Uterus (tissue), 4 donors: ENCODE data around the gene CLPSL1. TPM values are rescaled to one million over a fixed set of nuclear protein-coding genes. Genes with fewer than 3 reads are reported as not detected.

Source experiments
- DNase-seq, 2 donors: peaks; one replicate each; pipeline ENCODE4 v3.0.0-alpha.2; 2019 to 2020
- H3K27ac ChIP-seq, 2 donors: fragments of 200-600 bp; sonication (generic); 1 replicate in 1 of 2; 2 replicates in 1 of 2; pipeline ENCODE4 v1.5.1; 2016 to 2018
- H3K27me3 ChIP-seq, 2 donors: fragments of 200-600 bp; sonication (generic); one replicate each; pipeline ENCODE4 v1.5.1; 2018 to 2019; ENCODE audit warnings: control low read depth in 1 of 2
- H3K36me3 ChIP-seq, 2 donors: fragments of 200-600 bp; sonication (generic); one replicate each; pipeline ENCODE4 v1.5.1; 2019; ENCODE audit warnings: control low read depth in 1 of 2
- H3K4me1 ChIP-seq, 2 donors: fragments of 200-600 bp; sonication (generic); one replicate each; pipeline ENCODE4 v1.5.1; 2018 to 2019; ENCODE audit warnings: control low read depth in 1 of 2
- H3K4me3 ChIP-seq, 2 donors: fragments of 200-600 bp; sonication (generic); 1 replicate in 1 of 2; 2 replicates in 1 of 2; pipeline ENCODE4 v1.5.1; 2018 to 2019; ENCODE audit warnings: mild to moderate bottlenecking in 1 of 2
- H3K9me3 ChIP-seq, 2 donors: fragments of 200-600 bp; sonication (generic); one replicate each; pipeline ENCODE4 v1.5.1; 2019; ENCODE audit warnings: control low read depth in 1 of 2
- CTCF ChIP-seq, 4 experiments: fragments of 200-600 bp in 2 of 4; fragments of 450-650 bp in 2 of 4; sonication (generic) in 2 of 4; IDR thresholded peaks; one replicate each; pipeline ENCODE4 v1.5.1; 2016 to 2019; ENCODE audit warnings: antibody characterized with exemption in 4 of 4, mild to moderate bottlenecking in 2 of 4, moderate library complexity in 1 of 4
- POLR2A ChIP-seq, 2 donors: fragments of 450-650 bp; IDR thresholded peaks; one replicate each; pipeline ENCODE4 v1.6.1; 2016; ENCODE audit warnings: antibody characterized with exemption in 2 of 2, mild to moderate bottlenecking in 1 of 2, moderate library complexity in 1 of 2
- intact Hi-C: fragments of 100-400 bp; cut with DNase I; formaldehyde crosslinking; loops from one replicate; pipeline ENCODE4 v1.15.1; 2023; ENCODE audit warnings: low total_unique reads
- total RNA-seq, 4 donors: library from RNA; depleted of rRNA in 3 of 4; stranded (reverse); fragments of >200 nt in 3 of 4; gene quantifications; one replicate each; pipeline versions ENCODE4 v1.1.0 to v1.2.4, GENCODE V29; 2014 to 2023
- donor health status: DM: yes; HTN: yes; CAD: no.

Gene CLPSL1
- total RNA-seq, 4 donors from 2014 or later, result not detected

GRCh38 chr6:35831257-35832007, 50.6 kb downstream of the CLPSL1 start:
- Histone ChIP-seq H3K9me3 (no peaks in the 10 kb centered on the region), H3K27me3 (no peaks in the 10 kb centered on the region), H3K4me1 (no peaks in the 10 kb centered on the region), H3K4me3 (no peak overlapping the region), H3K27ac (no peak overlapping the region), H3K36me3 (no peaks in the 10 kb centered on the region)
- intact Hi-C loops, result no loop called here
- no peak for TF ChIP-seq POLR2A (IDR thresholded peaks at IDR 0.05)
- TF ChIP-seq CTCF (IDR thresholded peaks at IDR 0.05), result no peak
- no peak for DNase-seq

- Histone ChIP-seq H3K36me3 (no peaks in the 10 kb centered on the region), H3K27me3 (no peaks in the 10 kb centered on the region), H3K4me1 (no peaks in the 10 kb centered on the region), H3K4me3 (no peak overlapping the region), H3K9me3 (no peaks in the 10 kb centered on the region), H3K27ac (no peak overlapping the region)
- DNase-seq, result no peak
- intact Hi-C loops, result no loop called here
- TF ChIP-seq CTCF (IDR thresholded peaks at IDR 0.05), result no peak
- no peak for TF ChIP-seq POLR2A (IDR thresholded peaks at IDR 0.05)
Observed at GRCh38 chr6:35833536-35833935, 52.7 kb downstream of the CLPSL1 start.

Other genes starting within 250 kb of the CLPSL1 start
- gene FKBP5, start 92.1 kb upstream of the CLPSL1 start, total RNA-seq, result 100 to 1,000 TPM in 2 of 4 donors, 10 to 100 TPM in 2; 35.1 to 197 (median 84.5) TPM
- gene ARMC12, start 44.0 kb upstream of the CLPSL1 start, total RNA-seq, result 1 to 10 TPM in 2 of 4 donors, not detected in 2; 1.6 TPM
- gene CLPSL2, start 4.4 kb upstream of the CLPSL1 start, total RNA-seq, result not detected
- not detected for gene CLPS, start 16.3 kb downstream of the CLPSL1 start, total RNA-seq
- not detected for gene LHFPL5, start 24.3 kb downstream of the CLPSL1 start, total RNA-seq
- 10 to 100 TPM; 14.3 to 76.3 (median 29.4) TPM for gene SRPK1, start 140.1 kb downstream of the CLPSL1 start, total RNA-seq
- under 1 TPM in 1 of 4 donors, not detected in 3; 0.07 TPM for gene SLC26A8, start 243.6 kb downstream of the CLPSL1 start, total RNA-seq
- gene MAPK14, start 246.8 kb downstream of the CLPSL1 start, total RNA-seq, result 100 to 1,000 TPM in 2 of 4 donors, 10 to 100 TPM in 2; 62.0 to 117 (median 86.2) TPM